H1 (cell line): Measurements from ENCODE around the gene KCNIP3. TPM values are rescaled to one million over a fixed set of nuclear protein-coding genes. Genes with fewer than 3 reads are reported as not detected.

Source experiments
- BCL11A ChIP-seq, 2 experiments: IDR thresholded peaks; one replicate each; pipeline ENCODE4 v1.6.1; 2011; ENCODE audit warnings: low read depth in 2 of 2, low read length in 2 of 2, mild to moderate bottlenecking in 2 of 2
- CBX8 ChIP-seq: fragments of 300-800, 300-1000 bp; sonication (generic); IDR thresholded peaks from 2 replicates; pipeline ENCODE4 v1.7.1; 2016; ENCODE audit warnings: low read depth, low read length, borderline replicate concordance
- CEBPB ChIP-seq: IDR thresholded peaks from 2 replicates; pipeline ENCODE4 v1.6.1; 2012; ENCODE audit warnings: low read depth, low read length
- EGR1 ChIP-seq: IDR thresholded peaks from 2 replicates; pipeline ENCODE4 v1.6.1; 2011; ENCODE audit warnings: low read depth, low read length, borderline replicate concordance
- EZH2 ChIP-seq: fragments of 200-600 bp; sonication (generic); IDR thresholded peaks from 2 replicates; pipeline ENCODE4 v1.7.1; 2012; ENCODE audit warnings: low read depth, mild to moderate bottlenecking, moderate library complexity, low read length, inconsistent platforms; ENCODE audit not compliant: severe bottlenecking
- GTF2F1 ChIP-seq: IDR thresholded peaks from 2 replicates; pipeline ENCODE4 v1.6.1; 2012; ENCODE audit warnings: low read depth, low read length, improper control_type of control experiment, borderline replicate concordance
- RBBP5 ChIP-seq: IDR thresholded peaks from 2 replicates; pipeline ENCODE4 v1.7.1; 2012; ENCODE audit warnings: low read depth, mild to moderate bottlenecking, inconsistent platforms, low read length, moderate library complexity, borderline replicate concordance
- SUZ12 ChIP-seq: fragments of 200-600 bp; sonication (generic); IDR thresholded peaks from 2 replicates; pipeline ENCODE4 v1.6.1; 2012; ENCODE audit warnings: mild to moderate bottlenecking, inconsistent platforms, low read length, moderate library complexity, mixed read lengths
- TAF7 ChIP-seq: optimal IDR thresholded peaks from 2 replicates; pipeline ENCODE3; 2011; ENCODE audit warnings: low read depth, mild to moderate bottlenecking, inconsistent platforms, low read length, moderate library complexity, borderline replicate concordance
- polyA plus RNA-seq, 7 experiments: library from polyadenylated mRNA; depleted of rRNA in 3 of 7; stranded (reverse) in 5 of 7; unstranded in 2 of 7; fragments of >200 nt in 5 of 7; fragments of 200-250 nt in 2 of 7; gene quantifications; 1 replicate in 5 of 7; 2 replicates in 1 of 7; 4 replicates in 1 of 7; pipeline versions ENCODE4 v1.2.1 to v1.2.3, GENCODE V29; 2011 to 2013; ENCODE audit warnings: missing spikeins in 2 of 7, mixed read lengths in 2 of 7
- total RNA-seq: library from RNA; stranded (reverse); fragmentation: NEBNext Ultra II Directional; extraction: Animal tissue kit (Norgen Biotek cat#: 25700); gene quantifications from 2 replicates; pipeline ENCODE4 v1.2.1, GENCODE V29; 2021
- TF ChIP-seq, protein P1 (sequence below): IDR thresholded peaks from 2 replicates; pipeline ENCODE4 v1.6.1; 2011; ENCODE audit warnings: low read depth, mild to moderate bottlenecking, low read length; ENCODE audit not compliant: insufficient read depth

Gene KCNIP3
- total and polyA plus RNA-seq, 2 of the 8 experiments (the other 6 are each of a cell fraction or from before 2014, with no cell fraction given): 0.33 to 1.9 TPM

DNA sequence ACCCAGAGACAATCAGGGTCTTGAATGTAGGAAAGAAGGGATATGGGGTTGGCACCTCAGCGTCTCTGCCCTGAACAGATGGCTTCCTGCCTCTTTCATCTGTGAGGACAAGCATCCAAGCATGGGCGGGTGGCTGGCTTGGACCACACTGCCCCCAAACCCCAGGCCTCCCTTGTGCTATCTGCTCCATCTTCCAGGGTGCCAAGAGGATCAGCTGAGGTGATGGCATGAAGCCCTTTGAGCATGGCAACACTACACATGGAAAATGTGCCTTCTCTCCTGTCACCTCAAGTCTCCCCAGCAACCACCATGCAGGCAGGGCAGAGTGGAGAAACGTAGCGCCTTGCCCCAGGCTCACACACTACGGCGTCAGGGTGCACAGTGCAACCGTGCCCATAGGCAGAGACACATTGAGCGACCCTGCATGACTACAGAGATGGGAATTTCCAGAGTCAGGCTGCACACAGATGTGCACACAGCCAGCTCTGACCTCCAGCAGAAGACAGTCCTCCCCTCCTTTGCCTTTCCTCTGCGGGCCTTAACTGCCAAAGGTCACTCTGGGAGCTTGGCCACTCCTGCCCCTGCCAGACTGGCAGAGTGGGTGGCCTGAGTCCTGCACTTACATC lies 1.5 kb downstream of the KCNIP3 start (continued):
- TF ChIP-seq GTF2F1: no peak
- no peak for TF ChIP-seq CBX8
- no peak for TF ChIP-seq RBBP5
- TF ChIP-seq, protein P1, sequence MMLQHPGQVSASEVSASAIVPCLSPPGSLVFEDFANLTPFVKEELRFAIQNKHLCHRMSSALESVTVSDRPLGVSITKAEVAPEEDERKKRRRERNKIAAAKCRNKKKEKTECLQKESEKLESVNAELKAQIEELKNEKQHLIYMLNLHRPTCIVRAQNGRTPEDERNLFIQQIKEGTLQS: no peak
- TF ChIP-seq EZH2: no peak
- TF ChIP-seq CEBPB: no peak
- no peak for TF ChIP-seq BCL11A (IDR thresholded peaks at IDR 0.05; ENCODE audit: low read depth in 2 of 2, low read length in 2 of 2)
- TF ChIP-seq EGR1: no peak
- TF ChIP-seq TAF7: no peak
- no peak for TF ChIP-seq SUZ12
